GM12891 (cell line): ENCODE results near the gene POMT1.
"Not testable (repeated sequence)": the region's sequence is repeated elsewhere in the genome, so short reads cannot be mapped to it uniquely, and the experiment has no call there.

ENCODE experiments used
- DNase-seq: peaks from one replicate; pipeline ENCODE4 v3.0.0; 2011; ENCODE audit warnings: low spot score; ENCODE audit not compliant: insufficient read length
- FAIRE-seq: peaks from 2 replicates; lab custom pipeline; 2011; peaks lifted over from hg19 to GRCh38; lab: Jason Lieb, UNC
- PAX5 ChIP-seq: IDR thresholded peaks from 2 replicates; pipeline ENCODE4 v1.6.1; 2011; ENCODE audit warnings: low read length, moderate library complexity, mild to moderate bottlenecking; ENCODE audit not compliant: insufficient read depth, severe bottlenecking
- POLR2A ChIP-seq: IDR thresholded peaks from 2 replicates; pipeline ENCODE4 v1.6.1; 2011; ENCODE audit warnings: low read depth, low read length, control low read depth
- POLR2AphosphoS5 ChIP-seq: IDR thresholded peaks from 2 replicates; pipeline ENCODE4 v1.6.1; 2011; ENCODE audit warnings: low read depth, low read length, control low read depth
- POU2F2 ChIP-seq: IDR thresholded peaks from 2 replicates; pipeline ENCODE4 v1.6.1; 2011; ENCODE audit warnings: low read depth, mild to moderate bottlenecking, control low read depth, low read length, moderate library complexity
- SPI1 ChIP-seq: IDR thresholded peaks from 2 replicates; pipeline ENCODE4 v1.6.1; 2011; ENCODE audit warnings: low read depth, low read length, control low read depth
- TAF1 ChIP-seq: IDR thresholded peaks from 2 replicates; pipeline ENCODE4 v1.6.1; 2011; ENCODE audit warnings: low read depth, low read length, control low read depth

POMT1 gene

GRCh38 chr9:131468031-131468430 is 34.7 kb upstream of the POMT1 start:
- DNase-seq, result no peak
- FAIRE-seq, result no peak
- no peak for TF ChIP-seq SPI1
- TF ChIP-seq POLR2AphosphoS5, result 0 out of 2 replicates have a peak, but pooled peaks have one; percentile 3

DNA sequence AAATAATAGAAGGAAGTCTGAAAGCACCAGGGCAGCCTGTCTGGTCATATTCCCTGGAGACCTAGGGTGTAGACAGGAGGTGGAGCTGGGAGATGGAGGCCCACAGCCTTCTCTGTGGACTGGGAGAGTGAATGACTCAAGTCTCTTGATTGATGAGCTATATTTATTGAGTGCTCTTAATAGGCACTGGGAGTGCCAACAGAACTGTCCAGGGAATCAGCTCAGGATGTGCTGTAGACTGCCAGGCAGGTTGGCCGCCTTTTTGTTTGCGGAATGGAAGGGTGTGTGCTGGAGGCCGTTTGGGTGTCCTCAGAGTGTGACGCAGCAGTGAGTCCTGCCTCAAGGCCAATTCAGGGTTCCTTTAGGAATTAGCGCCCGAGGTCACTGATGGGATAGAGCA is 33.4 kb upstream of the POMT1 start:
- TF ChIP-seq PAX5 (no peak), POLR2AphosphoS5 (no peak; the same call in 1 of the 2 replicates), POU2F2 (no peak), POLR2A (no peak), SPI1 (no peak), TAF1 (no peak)
- no peak for FAIRE-seq

GRCh38 chr9:131469951-131470350 is 32.8 kb upstream of the POMT1 start:
- no peak for FAIRE-seq
- no peak for TF ChIP-seq POLR2A
- TF ChIP-seq PAX5, result no peak
- no peak for TF ChIP-seq TAF1
- no peak for TF ChIP-seq POU2F2
- TF ChIP-seq SPI1, result no peak
- no peak for TF ChIP-seq POLR2AphosphoS5
- DNase-seq, result no peak

More for the DNA sequence above, 33.4 kb upstream of the POMT1 start:
- no peak for DNase-seq

GRCh38 chr9:131470581-131470991 is 32.1 kb upstream of the POMT1 start:
- DNase-seq, result no peak
- TF ChIP-seq POLR2A (no peak), POU2F2 (no peak), SPI1 (no peak), POLR2AphosphoS5 (no peak), PAX5 (no peak), TAF1 (no peak)
- FAIRE-seq, result no peak

DNA sequence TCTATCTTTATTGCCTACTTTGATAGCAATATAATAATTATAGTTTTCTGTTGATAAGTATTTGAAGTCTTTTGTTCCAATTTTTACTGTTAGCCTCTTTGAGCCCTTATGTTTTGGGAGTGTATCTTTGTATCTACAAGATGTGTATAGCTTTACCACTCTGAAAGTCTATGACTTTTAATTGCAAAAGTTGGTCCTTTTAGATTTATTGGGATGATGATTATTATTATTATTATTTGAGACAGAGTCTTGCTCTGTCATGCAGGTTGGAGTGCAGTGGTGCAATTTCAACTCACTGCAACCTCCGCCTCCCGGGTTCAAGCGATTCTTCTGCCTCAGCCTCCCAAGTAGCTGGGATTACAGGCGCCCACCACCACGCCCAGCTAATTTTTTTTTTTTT is 30.6 kb upstream of the POMT1 start:
- FAIRE-seq, DNase-seq: not testable (repeated sequence)

GRCh38 chr9:131473198-131473885 is 29.4 kb upstream of the POMT1 start:
- FAIRE-seq (no peak), DNase-seq (no peak)
- TF ChIP-seq TAF1 (no peak), PAX5 (no peak), POLR2AphosphoS5 (no peak), POU2F2 (no peak), POLR2A (no peak), SPI1 (no peak)

GRCh38 chr9:131473891-131474290 is 28.8 kb upstream of the POMT1 start:
- FAIRE-seq, result no peak
- DNase-seq, result no peak
- TF ChIP-seq TAF1, result no peak
- TF ChIP-seq PAX5, result no peak
- no peak for TF ChIP-seq POU2F2
- no peak for TF ChIP-seq POLR2A

DNA sequence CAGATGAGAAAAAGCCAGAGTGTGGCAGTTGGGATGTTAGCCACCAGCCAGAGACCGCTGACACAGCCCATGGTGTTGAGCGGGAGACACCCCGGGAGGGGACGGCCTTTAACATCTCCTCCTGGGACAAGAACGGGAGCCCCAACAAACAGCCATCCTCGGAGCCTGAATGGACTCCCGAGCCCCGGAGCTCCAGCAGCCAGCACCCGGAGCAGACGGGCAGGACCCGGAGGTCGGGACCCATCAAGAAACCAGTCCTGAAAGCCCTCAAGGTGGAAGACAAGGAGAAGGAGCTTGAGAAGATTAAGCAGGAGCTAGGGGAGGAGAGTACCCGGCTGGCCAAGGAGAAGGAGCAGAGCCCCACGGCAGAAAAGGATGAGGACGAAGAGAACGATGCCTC is 28.0 kb upstream of the POMT1 start:
- no peak for DNase-seq
- FAIRE-seq, result no peak
- no peak for TF ChIP-seq TAF1
- TF ChIP-seq POU2F2, result no peak
- TF ChIP-seq POLR2AphosphoS5, result no peak
- no peak for TF ChIP-seq PAX5
- TF ChIP-seq POLR2A, result no peak
- TF ChIP-seq SPI1, result no peak

- DNase-seq, result no peak
- TF ChIP-seq POLR2A, result no peak
- TF ChIP-seq POU2F2, result no peak
- TF ChIP-seq PAX5, result no peak
- no peak for FAIRE-seq
Measured at GRCh38 chr9:131475111-131475955, 27.4 kb upstream of the POMT1 start.

DNA sequence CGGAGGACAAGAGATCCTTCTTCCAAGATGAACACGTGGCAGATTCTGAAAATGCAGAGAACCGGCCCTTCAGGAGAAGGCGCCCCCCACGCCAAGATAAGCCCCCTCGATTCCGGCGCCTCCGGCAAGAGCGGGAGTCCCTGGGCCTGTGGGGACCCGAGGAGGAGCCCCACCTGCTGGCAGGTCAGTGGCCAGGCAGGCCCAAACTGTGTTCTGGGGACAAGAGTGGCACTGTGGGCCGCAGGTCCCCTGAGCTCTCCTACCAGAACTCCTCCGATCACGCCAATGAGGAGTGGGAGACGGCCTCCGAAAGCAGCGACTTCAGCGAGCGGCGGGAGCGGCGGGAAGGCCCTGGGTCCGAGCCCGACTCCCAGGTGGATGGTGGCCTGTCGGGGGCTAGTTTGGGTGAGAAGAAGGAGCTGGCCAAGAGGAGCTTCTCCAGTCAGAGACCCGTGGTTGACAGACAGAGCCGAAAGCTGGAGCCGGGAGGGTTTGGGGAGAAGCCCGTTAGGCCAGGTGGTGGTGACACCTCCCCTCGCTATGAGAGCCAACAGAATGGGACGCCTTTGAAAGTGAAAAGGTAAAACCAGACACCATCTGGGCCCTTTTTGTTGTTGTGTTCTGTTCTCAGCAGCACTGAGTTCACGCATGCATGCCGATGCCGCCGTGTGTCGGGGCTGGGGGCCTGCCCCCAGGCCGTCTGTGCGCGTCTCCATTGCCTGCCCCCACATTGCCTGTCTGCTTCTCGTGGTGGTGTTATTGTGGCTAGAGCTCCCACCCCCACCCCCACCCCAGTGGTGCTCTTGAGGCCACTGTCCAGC is 26.6 kb upstream of the POMT1 start:
- no peak for TF ChIP-seq SPI1
- TF ChIP-seq TAF1, result no peak
- no peak for TF ChIP-seq POLR2AphosphoS5
- DNase-seq (no peak), FAIRE-seq (no peak)

- DNase-seq, result no peak
- TF ChIP-seq TAF1, result no peak
- TF ChIP-seq POLR2A, result no peak
- no peak for TF ChIP-seq PAX5
- TF ChIP-seq POU2F2, result no peak
- TF ChIP-seq SPI1, result no peak
- TF ChIP-seq POLR2AphosphoS5, result no peak
- no peak for FAIRE-seq
Measured at GRCh38 chr9:131476777-131477345, 25.9 kb upstream of the POMT1 start.
